CD4-positive, CD25-positive, alpha-beta regulatory T cell (primary cell): ENCODE results near the gene EFS. TPM values are rescaled to one million over a fixed set of nuclear protein-coding genes. Genes with fewer than 3 reads are reported as not detected.

Experiments used
- ATAC-seq, 2 donors: fragments of 150-1000 bp; cut with Tn5 transposase; one replicate each; pipeline ENCODE4 v1.10.0; 2021; ENCODE audit warnings: low read depth in 2 of 2, moderate number of reproducible peaks in 2 of 2, moderate library complexity in 1 of 2
- DNase-seq, 3 donors: peaks; one replicate each; pipeline versions ENCODE4 v3.0.0 to v3.0.0-alpha.2; 2012 to 2022; ENCODE audit warnings: mixed read lengths in 1 of 3
- H3K27ac ChIP-seq: one replicate; pipeline ENCODE4 v1.7.0; 2013; ENCODE audit warnings: mild to moderate bottlenecking, low read length; ENCODE audit not compliant: insufficient read depth, poor library complexity, severe bottlenecking
- H3K27me3 ChIP-seq: one replicate; pipeline ENCODE4 v1.7.0; 2013; ENCODE audit warnings: low read length; ENCODE audit not compliant: control insufficient read depth, insufficient read depth
- H3K36me3 ChIP-seq: one replicate; pipeline ENCODE4 v1.7.0; 2013; ENCODE audit warnings: mild to moderate bottlenecking, low read length, moderate library complexity; ENCODE audit not compliant: control insufficient read depth, insufficient read depth
- H3K4me1 ChIP-seq: 2 replicates; pipeline ENCODE4 v1.7.0; 2013; ENCODE audit warnings: mild to moderate bottlenecking, low read length; ENCODE audit not compliant: insufficient read depth, control insufficient read depth, poor library complexity, severe bottlenecking
- H3K4me3 ChIP-seq: one replicate; pipeline ENCODE4 v1.7.0; 2013; ENCODE audit warnings: low read depth, mild to moderate bottlenecking, low read length, moderate library complexity
- H3K9me3 ChIP-seq, 2 experiments: 1 replicate in 1 of 2; 2 replicates in 1 of 2; pipeline ENCODE4 v1.7.0; 2013; ENCODE audit warnings: low read length in 2 of 2, mild to moderate bottlenecking in 1 of 2, moderate library complexity in 1 of 2; ENCODE audit not compliant: control insufficient read depth in 2 of 2
- H3K27ac Mint-ChIP-seq, 3 donors: one replicate each; pipeline ENCODE4 v1.8.0; 2020 to 2022; ENCODE audit warnings: mild to moderate bottlenecking in 3 of 3, mixed read lengths in 3 of 3, moderate library complexity in 2 of 3
- H3K27me3 Mint-ChIP-seq: one replicate; pipeline ENCODE4 v1.8.0; 2022; ENCODE audit warnings: mild to moderate bottlenecking, mixed read lengths
- H3K36me3 Mint-ChIP-seq: one replicate; pipeline ENCODE4 v1.8.0; 2020; ENCODE audit warnings: mixed read lengths
- H3K4me1 Mint-ChIP-seq, 4 donors: one replicate each; pipeline ENCODE4 v1.8.0; 2020 to 2022; ENCODE audit warnings: mixed read lengths in 4 of 4, mild to moderate bottlenecking in 1 of 4
- H3K4me3 Mint-ChIP-seq, 4 donors: one replicate each; pipeline ENCODE4 v1.8.0; 2020 to 2022; ENCODE audit warnings: mild to moderate bottlenecking in 4 of 4, mixed read lengths in 4 of 4, moderate library complexity in 3 of 4
- H3K9me3 Mint-ChIP-seq, 7 donors: one replicate each; pipeline ENCODE4 v1.8.0; 2020 to 2022; ENCODE audit warnings: mixed read lengths in 7 of 7, mild to moderate bottlenecking in 3 of 7, moderate library complexity in 2 of 7
- polyA plus RNA-seq, 4 donors: library from polyadenylated mRNA; unstranded; fragments of 300-500 nt; fragmentation: Illumina TruSeq; gene quantifications; one replicate each; pipeline ENCODE4 v1.2.3, GENCODE V29; 2021
- total RNA-seq: library from RNA; stranded (reverse); gene quantifications from one replicate; pipeline ENCODE4 v1.2.3, GENCODE V29; 2022

The EFS gene
- total and polyA plus RNA-seq, 5 donors from 2014 or later = not detected

- ATAC-seq (no peak), DNase-seq (no peak)
- H3K4me3 Mint-ChIP-seq = no peak within 1 kb of the TSS
- no peak within 1 kb of the TSS for H3K27ac ChIP-seq
- no peaks in the 10 kb centered on the region for H3K9me3 ChIP-seq
- no peaks in the 10 kb centered on the region for H3K4me1 ChIP-seq
- H3K4me3 ChIP-seq = no peak within 1 kb of the TSS
- H3K27me3 ChIP-seq = no peaks in the 10 kb centered on the region
- no peaks in the 10 kb centered on the region for H3K36me3 ChIP-seq
- H3K36me3 Mint-ChIP-seq = no peaks in the 10 kb centered on the region
- peak within 1 kb of the TSS in 1 of 3 donors; percentile 85 for H3K27ac Mint-ChIP-seq
- no peaks in the 10 kb centered on the region for H3K4me1 Mint-ChIP-seq
- no peaks in the 10 kb centered on the region for H3K27me3 Mint-ChIP-seq
- H3K9me3 Mint-ChIP-seq = no peaks in the 10 kb centered on the region
Observed at GRCh38 chr14:23376482-23377197, 11.7 kb upstream of the EFS start, which contains the start of gene CMTM5. Gene CMTM5, plus strand, starts transcription at chr14:23377046. Its CDS starts 206 bp downstream, at chr14:23377252.

- H3K4me1 Mint-ChIP-seq = no peaks in the 10 kb centered on the region
- H3K4me3 Mint-ChIP-seq = no peak overlapping the region
- Histone ChIP-seq H3K4me1 (no peaks in the 10 kb centered on the region), H3K36me3 (no peaks in the 10 kb centered on the region), H3K27ac (no peak overlapping the region), H3K9me3 (no peaks in the 10 kb centered on the region), H3K27me3 (no peaks in the 10 kb centered on the region), H3K4me3 (no peak overlapping the region)
- no peaks in the 10 kb centered on the region for H3K9me3 Mint-ChIP-seq
- ATAC-seq (no peak), DNase-seq (no peak)
- peak overlapping the region in 1 of 3 donors; percentile 85 for H3K27ac Mint-ChIP-seq
- H3K27me3 Mint-ChIP-seq = no peaks in the 10 kb centered on the region
- no peaks in the 10 kb centered on the region for H3K36me3 Mint-ChIP-seq
Observed at GRCh38 chr14:23375527-23376251, 10.7 kb upstream of the EFS start.

- peaks cover 12% of the 10 kb centered on the region for H3K27me3 Mint-ChIP-seq
- no peaks in the 10 kb centered on the region for H3K4me1 ChIP-seq
- no peaks in the 10 kb centered on the region for H3K4me1 Mint-ChIP-seq
- no peak for DNase-seq
- H3K4me3 ChIP-seq = no peak overlapping the region
- no peak overlapping the region for H3K27ac Mint-ChIP-seq
- H3K36me3 Mint-ChIP-seq = no peaks in the 10 kb centered on the region
- H3K9me3 Mint-ChIP-seq = peaks cover 0 to 2% (median 0%) of the 10 kb centered on the region in 7 donors
- ATAC-seq = no peak
- no peak overlapping the region for H3K27ac ChIP-seq
- H3K36me3 ChIP-seq = no peaks in the 10 kb centered on the region
- H3K4me3 Mint-ChIP-seq = no peak overlapping the region
- no peaks in the 10 kb centered on the region for H3K9me3 ChIP-seq
- H3K27me3 ChIP-seq = no peaks in the 10 kb centered on the region
Observed at GRCh38 chr14:23373041-23373440, 8.1 kb upstream of the EFS start.

- DNase-seq (no peak), ATAC-seq (no peak)
- Mint-ChIP-seq H3K4me1 (no peaks in the 10 kb centered on the region), H3K27me3 (peaks cover 14% of the 10 kb centered on the region), H3K36me3 (no peaks in the 10 kb centered on the region), H3K27ac (no peak within 1 kb of the TSS), H3K9me3 (peaks cover 0 to 2% (median 0%) of the 10 kb centered on the region in 7 donors), H3K4me3 (no peak within 1 kb of the TSS)
- no peak within 1 kb of the TSS for H3K4me3 ChIP-seq
- no peaks in the 10 kb centered on the region for H3K4me1 ChIP-seq
- no peaks in the 10 kb centered on the region for H3K9me3 ChIP-seq
- no peaks in the 10 kb centered on the region for H3K36me3 ChIP-seq
- H3K27ac ChIP-seq = no peak within 1 kb of the TSS
- H3K27me3 ChIP-seq = peaks cover 3% of the 10 kb centered on the region
Observed at GRCh38 chr14:23372509-23372908, 7.5 kb upstream of the EFS start, which contains the start of gene IL25. Gene IL25, plus strand, starts transcription at chr14:23372809.

GRCh38 chr14:23371865-23372264, 6.9 kb upstream of the EFS start:
- no peak overlapping the region for H3K27ac Mint-ChIP-seq
- H3K9me3 ChIP-seq = no peaks in the 10 kb centered on the region

DNA sequence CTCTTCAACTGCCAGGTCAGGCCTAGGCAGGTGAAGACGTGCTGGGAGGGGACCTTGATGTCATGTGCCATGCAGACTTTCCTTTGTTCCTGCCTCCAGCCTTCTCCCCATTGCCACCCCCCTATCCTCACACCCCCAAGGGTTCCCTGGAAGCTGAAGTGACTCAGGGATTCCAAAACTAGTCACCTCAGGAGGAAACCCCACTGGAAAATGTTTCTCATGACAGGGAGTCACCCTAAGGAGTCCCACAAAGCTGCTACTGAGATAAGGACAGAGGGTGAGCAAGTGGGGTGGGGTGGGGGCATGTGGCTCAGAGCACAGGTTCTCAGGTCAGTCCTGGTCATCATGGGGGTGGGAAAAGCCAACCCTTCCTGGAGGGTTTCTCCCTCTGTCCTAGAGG, 5.2 kb upstream of the EFS start:
- no peaks in the 10 kb centered on the region for H3K36me3 ChIP-seq
- ATAC-seq = no peak
- H3K27ac Mint-ChIP-seq = no peak overlapping the region
- peaks cover 0 to 2% (median 0%) of the 10 kb centered on the region in 7 donors for H3K9me3 Mint-ChIP-seq
- H3K36me3 Mint-ChIP-seq = no peaks in the 10 kb centered on the region
- no peak overlapping the region for H3K4me3 Mint-ChIP-seq
- no peak for DNase-seq
- H3K27me3 ChIP-seq = peaks cover 3% of the 10 kb centered on the region
- H3K4me1 Mint-ChIP-seq = peaks cover 0 to 3% (median 0%) of the 10 kb centered on the region in 4 donors
- H3K27me3 Mint-ChIP-seq = peaks cover 26% of the 10 kb centered on the region
- no peak overlapping the region for H3K27ac ChIP-seq
- no peak overlapping the region for H3K4me3 ChIP-seq
- H3K4me1 ChIP-seq = no peaks in the 10 kb centered on the region
- H3K9me3 ChIP-seq = no peaks in the 10 kb centered on the region

More at GRCh38 chr14:23371865-23372264, 6.9 kb upstream of the EFS start:
- H3K4me1 Mint-ChIP-seq = no peaks in the 10 kb centered on the region
- no peaks in the 10 kb centered on the region for H3K4me1 ChIP-seq
- no peak for ATAC-seq
- H3K27ac ChIP-seq = no peak overlapping the region
- H3K4me3 ChIP-seq = no peak overlapping the region
- H3K27me3 Mint-ChIP-seq = peaks cover 20% of the 10 kb centered on the region
- H3K36me3 Mint-ChIP-seq = no peaks in the 10 kb centered on the region
- H3K36me3 ChIP-seq = no peaks in the 10 kb centered on the region
- peak in 1 of 3 donors; percentile 18 for DNase-seq
- peaks cover 3% of the 10 kb centered on the region for H3K27me3 ChIP-seq
- H3K9me3 Mint-ChIP-seq = peaks cover 0 to 2% (median 0%) of the 10 kb centered on the region in 7 donors
- no peak overlapping the region for H3K4me3 Mint-ChIP-seq

- Histone ChIP-seq H3K27me3 (peaks cover 6% of the 10 kb centered on the region), H3K4me3 (no peak overlapping the region), H3K4me1 (no peaks in the 10 kb centered on the region), H3K9me3 (no peaks in the 10 kb centered on the region), H3K36me3 (no peaks in the 10 kb centered on the region), H3K27ac (no peak overlapping the region)
- H3K4me1 Mint-ChIP-seq = peaks cover 0 to 3% (median 0%) of the 10 kb centered on the region in 4 donors
- DNase-seq (no peak), ATAC-seq (no peak)
- H3K36me3 Mint-ChIP-seq = no peaks in the 10 kb centered on the region
- no peak overlapping the region for H3K4me3 Mint-ChIP-seq
- H3K9me3 Mint-ChIP-seq = peaks cover 0 to 5% (median 0%) of the 10 kb centered on the region in 7 donors
- peaks cover 33% of the 10 kb centered on the region for H3K27me3 Mint-ChIP-seq
- no peak overlapping the region for H3K27ac Mint-ChIP-seq
Observed at GRCh38 chr14:23366426-23366921, 1.5 kb upstream of the EFS start.
